RWPE2 (cell line): ENCODE results near the gene CCNB2.

Experiments used
- ATAC-seq: fragments of 200-7000 bp; cut with Tn5 transposase; 3 replicates; pipeline ENCODE4 v1.9.1; 2021; ENCODE audit warnings: low read depth
- DNase-seq: peaks from one replicate; pipeline ENCODE4 v3.0.0-alpha.2; 2020; ENCODE audit warnings: low spot score
- H3K27ac ChIP-seq: fragments of 450-650 bp; 2 replicates; pipeline ENCODE4 v1.5.1; 2017; ENCODE audit warnings: mild to moderate bottlenecking; ENCODE audit not compliant: poor library complexity, severe bottlenecking
- H3K27me3 ChIP-seq: fragments of 250-450 bp; sonication (Bioruptor Pico); 2 replicates; pipeline ENCODE4 v1.5.1; 2021; ENCODE audit warnings: mild to moderate bottlenecking, moderate library complexity; ENCODE audit not compliant: insufficient read depth, poor library complexity, severe bottlenecking
- H3K36me3 ChIP-seq: fragments of 250-450 bp; sonication (Bioruptor Pico); 2 replicates; pipeline ENCODE4 v1.5.1; 2020; ENCODE audit warnings: low read depth, mild to moderate bottlenecking, moderate library complexity
- H3K4me1 ChIP-seq: fragments of 250-450 bp; sonication (Bioruptor Pico); 2 replicates; pipeline ENCODE4 v1.5.1; 2021; ENCODE audit warnings: mild to moderate bottlenecking, moderate library complexity; ENCODE audit not compliant: insufficient read depth, poor library complexity, severe bottlenecking
- H3K4me3 ChIP-seq: fragments of 250-450 bp; sonication (Bioruptor Pico); 2 replicates; pipeline ENCODE4 v1.5.1; 2021; ENCODE audit warnings: mild to moderate bottlenecking, moderate library complexity; ENCODE audit not compliant: severe bottlenecking
- H3K9me3 ChIP-seq: fragments of 250-450 bp; sonication (Bioruptor Pico); 2 replicates; pipeline ENCODE4 v1.5.1; 2021; ENCODE audit warnings: mild to moderate bottlenecking, moderate library complexity; ENCODE audit not compliant: severe bottlenecking
- TF ChIP-seq, protein P1 (sequence below): fragments of 450-650 bp; IDR thresholded peaks from one replicate; pipeline ENCODE4 v1.5.1; 2017; ENCODE audit warnings: mild to moderate bottlenecking, moderate library complexity; ENCODE audit not compliant: poor library complexity, severe bottlenecking

The CCNB2 gene

DNA sequence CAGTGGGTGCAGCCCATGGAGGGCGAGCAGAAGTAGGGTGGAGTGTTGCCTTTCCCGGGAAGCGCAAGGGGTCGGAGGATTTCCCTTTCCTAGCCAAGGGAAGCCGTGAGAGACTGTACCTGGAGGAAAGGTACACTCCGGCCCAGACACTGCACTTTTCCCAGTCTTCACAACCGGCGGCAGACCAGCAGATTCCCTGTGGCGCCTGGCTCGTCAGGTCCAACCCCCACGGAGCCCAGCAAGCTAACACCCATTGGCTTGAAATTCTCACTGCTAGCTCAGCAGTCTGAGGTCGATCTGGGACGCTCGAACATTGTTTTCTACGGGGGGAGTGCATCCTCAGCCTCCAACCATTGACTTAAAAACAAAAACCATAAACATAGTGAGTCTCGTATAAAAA lies 26.5 kb downstream of the CCNB2 start:
- DNase-seq: no peak
- Histone ChIP-seq H3K27ac (no peak overlapping the region), H3K4me1 (no peaks in the 10 kb centered on the region), H3K36me3 (peaks cover 98% of the 10 kb centered on the region), H3K4me3 (no peak overlapping the region), H3K27me3 (no peaks in the 10 kb centered on the region), H3K9me3 (peaks cover 16% of the 10 kb centered on the region)
- TF ChIP-seq, protein P1, sequence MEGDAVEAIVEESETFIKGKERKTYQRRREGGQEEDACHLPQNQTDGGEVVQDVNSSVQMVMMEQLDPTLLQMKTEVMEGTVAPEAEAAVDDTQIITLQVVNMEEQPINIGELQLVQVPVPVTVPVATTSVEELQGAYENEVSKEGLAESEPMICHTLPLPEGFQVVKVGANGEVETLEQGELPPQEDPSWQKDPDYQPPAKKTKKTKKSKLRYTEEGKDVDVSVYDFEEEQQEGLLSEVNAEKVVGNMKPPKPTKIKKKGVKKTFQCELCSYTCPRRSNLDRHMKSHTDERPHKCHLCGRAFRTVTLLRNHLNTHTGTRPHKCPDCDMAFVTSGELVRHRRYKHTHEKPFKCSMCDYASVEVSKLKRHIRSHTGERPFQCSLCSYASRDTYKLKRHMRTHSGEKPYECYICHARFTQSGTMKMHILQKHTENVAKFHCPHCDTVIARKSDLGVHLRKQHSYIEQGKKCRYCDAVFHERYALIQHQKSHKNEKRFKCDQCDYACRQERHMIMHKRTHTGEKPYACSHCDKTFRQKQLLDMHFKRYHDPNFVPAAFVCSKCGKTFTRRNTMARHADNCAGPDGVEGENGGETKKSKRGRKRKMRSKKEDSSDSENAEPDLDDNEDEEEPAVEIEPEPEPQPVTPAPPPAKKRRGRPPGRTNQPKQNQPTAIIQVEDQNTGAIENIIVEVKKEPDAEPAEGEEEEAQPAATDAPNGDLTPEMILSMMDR: no peak
- ATAC-seq: no peak

DNA sequence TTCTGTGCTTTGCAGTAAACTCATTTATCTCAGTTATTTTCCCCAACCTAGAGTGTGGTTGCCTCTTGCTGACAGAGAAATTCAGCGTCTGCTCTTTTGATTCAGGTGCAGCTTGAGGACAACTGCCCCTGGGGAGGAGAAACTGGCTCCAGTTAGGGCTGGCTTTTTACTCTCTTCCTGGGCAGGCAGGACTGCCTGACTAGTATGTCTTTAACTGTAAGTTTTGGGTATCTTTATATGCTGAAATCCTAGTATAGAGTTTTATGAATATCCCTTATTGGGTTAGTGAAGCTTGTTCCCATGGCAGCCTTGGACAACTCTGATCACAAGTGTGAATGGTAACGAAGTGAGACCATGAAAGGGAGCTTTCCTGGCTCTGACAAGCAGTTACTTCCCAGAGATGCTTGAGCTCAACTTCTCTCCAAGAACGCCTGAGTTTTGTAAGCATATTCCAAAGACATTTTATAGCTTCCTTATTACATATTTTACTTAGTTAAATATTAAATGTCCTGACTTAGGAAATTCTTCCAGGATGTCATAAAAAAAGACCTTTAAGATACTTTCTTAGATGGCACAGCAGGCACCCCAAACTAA lies 27.1 kb downstream of the CCNB2 start:
- TF ChIP-seq, protein P1: no peak
- no peak overlapping the region for H3K4me3 ChIP-seq
- H3K4me1 ChIP-seq: no peaks in the 10 kb centered on the region
- H3K9me3 ChIP-seq: peaks cover 16% of the 10 kb centered on the region
- DNase-seq: no peak
- H3K27ac ChIP-seq: no peak overlapping the region
- no peak for ATAC-seq
- peaks cover 98% of the 10 kb centered on the region for H3K36me3 ChIP-seq
- H3K27me3 ChIP-seq: no peaks in the 10 kb centered on the region

DNA sequence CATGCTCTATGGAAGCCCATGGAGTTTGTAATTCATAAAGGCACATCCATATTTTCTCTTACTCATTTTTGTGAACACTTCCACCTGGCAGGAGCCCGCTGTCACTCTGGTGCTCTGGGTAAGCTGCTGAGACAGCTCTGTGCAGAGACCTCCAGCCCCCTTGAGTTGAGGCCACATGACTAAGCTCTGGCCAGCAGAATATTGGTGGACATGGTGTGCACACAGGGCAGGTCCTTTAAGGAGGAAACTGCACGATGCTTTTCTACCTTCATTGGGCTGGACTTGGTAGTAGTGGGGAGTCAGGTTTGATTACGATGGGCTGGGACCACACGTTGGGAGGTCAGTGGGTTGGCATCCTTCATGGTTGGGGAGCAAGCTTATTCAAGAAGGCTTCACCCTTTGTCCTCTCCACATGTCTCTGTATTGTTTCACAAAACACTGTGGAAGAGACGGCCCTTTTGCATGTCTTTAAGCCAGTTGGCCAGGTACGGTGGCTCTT lies 29.0 kb downstream of the CCNB2 start:
- ATAC-seq: no peak
- Histone ChIP-seq H3K4me1 (no peaks in the 10 kb centered on the region), H3K9me3 (peaks cover 12% of the 10 kb centered on the region), H3K27ac (no peak overlapping the region), H3K27me3 (no peaks in the 10 kb centered on the region), H3K4me3 (no peak overlapping the region), H3K36me3 (peaks cover 100% of the 10 kb centered on the region)
- TF ChIP-seq, protein P1: no peak
- DNase-seq: no peak

DNA sequence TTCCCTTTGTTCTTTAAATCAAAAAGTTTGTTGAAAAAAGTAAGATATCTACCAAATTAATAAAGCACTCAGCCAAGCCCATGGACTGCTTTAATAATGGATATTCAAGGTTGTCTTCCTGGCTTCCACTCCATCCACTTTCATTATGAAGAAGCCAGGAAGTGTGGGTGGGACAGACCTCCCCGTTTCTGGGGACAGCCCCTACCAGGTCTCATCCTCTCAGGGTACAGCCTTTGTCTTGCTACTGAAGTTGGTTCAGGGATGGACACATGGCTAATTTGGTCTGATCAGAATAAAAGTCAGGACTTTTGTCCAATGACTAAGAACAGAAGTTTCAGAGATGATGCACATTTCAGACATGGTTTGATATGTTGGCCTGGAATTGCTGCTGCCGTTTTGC lies 32.6 kb downstream of the CCNB2 start:
- Histone ChIP-seq H3K4me1 (peaks cover 14% of the 10 kb centered on the region), H3K27me3 (no peaks in the 10 kb centered on the region), H3K36me3 (peaks cover 92% of the 10 kb centered on the region), H3K9me3 (no peaks in the 10 kb centered on the region), H3K27ac (no peak overlapping the region), H3K4me3 (no peak overlapping the region)
- no peak for ATAC-seq
- TF ChIP-seq, protein P1: no peak
- DNase-seq: peak; percentile 25

DNA sequence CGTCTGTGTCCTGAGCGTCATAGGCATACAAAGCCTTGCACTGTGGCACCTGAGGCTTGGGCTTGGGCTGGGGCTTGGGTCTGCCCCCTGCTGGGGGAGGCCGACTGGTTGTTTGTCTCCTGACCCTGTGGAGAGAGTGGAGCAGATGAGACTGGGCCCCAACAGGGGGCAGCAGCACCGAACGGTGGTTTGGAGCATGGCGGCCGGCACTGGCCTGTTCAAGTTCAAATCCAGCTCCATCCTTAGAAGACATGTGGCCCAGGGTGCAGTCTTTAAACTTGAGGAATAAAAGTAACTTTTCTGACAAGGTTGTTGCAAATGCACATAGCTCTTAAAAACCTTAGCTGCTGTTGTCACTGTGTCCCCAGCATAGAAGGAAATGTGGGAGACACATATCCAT lies 33.3 kb downstream of the CCNB2 start:
- peak; percentile 68 for DNase-seq
- H3K27ac ChIP-seq: no peak overlapping the region
- H3K4me3 ChIP-seq: no peak overlapping the region
- H3K27me3 ChIP-seq: no peaks in the 10 kb centered on the region
- H3K4me1 ChIP-seq: peaks cover 14% of the 10 kb centered on the region
- peak; percentile 47 for ATAC-seq
- H3K36me3 ChIP-seq: peaks cover 90% of the 10 kb centered on the region
- TF ChIP-seq, protein P1: peak; percentile 80
- no peaks in the 10 kb centered on the region for H3K9me3 ChIP-seq
